Measurements from ENCODE around the gene TTC39A.

DNA sequence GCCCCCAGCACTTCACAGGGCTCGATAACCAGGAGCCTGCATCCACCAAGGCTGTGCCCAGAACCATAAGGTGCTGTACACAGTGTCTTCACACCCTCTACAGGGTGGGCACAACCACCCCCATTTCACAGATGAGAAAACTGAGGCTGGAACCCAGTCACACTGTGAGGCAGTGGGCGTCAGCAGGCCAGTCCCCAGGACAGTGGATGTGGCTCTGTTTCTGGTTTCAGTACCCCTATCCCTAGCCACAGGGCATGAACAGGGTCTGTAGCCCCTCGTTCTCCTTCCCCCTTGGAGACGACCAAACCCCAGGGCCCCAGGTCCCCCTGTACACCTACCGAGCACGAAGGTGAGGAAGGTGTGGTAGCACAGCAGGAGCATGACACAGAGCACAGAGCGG is 27.6 kb downstream of the TTC39A start:
- TF ChIP-seq, protein P1, sequence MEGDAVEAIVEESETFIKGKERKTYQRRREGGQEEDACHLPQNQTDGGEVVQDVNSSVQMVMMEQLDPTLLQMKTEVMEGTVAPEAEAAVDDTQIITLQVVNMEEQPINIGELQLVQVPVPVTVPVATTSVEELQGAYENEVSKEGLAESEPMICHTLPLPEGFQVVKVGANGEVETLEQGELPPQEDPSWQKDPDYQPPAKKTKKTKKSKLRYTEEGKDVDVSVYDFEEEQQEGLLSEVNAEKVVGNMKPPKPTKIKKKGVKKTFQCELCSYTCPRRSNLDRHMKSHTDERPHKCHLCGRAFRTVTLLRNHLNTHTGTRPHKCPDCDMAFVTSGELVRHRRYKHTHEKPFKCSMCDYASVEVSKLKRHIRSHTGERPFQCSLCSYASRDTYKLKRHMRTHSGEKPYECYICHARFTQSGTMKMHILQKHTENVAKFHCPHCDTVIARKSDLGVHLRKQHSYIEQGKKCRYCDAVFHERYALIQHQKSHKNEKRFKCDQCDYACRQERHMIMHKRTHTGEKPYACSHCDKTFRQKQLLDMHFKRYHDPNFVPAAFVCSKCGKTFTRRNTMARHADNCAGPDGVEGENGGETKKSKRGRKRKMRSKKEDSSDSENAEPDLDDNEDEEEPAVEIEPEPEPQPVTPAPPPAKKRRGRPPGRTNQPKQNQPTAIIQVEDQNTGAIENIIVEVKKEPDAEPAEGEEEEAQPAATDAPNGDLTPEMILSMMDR (IDR thresholded peaks at IDR 0.05) = no peak
- TF ChIP-seq KDM1A (IDR thresholded peaks at IDR 0.05; ENCODE audit: low read depth) (no peak), POLR2A (IDR thresholded peaks at IDR 0.05; ENCODE audit: low read length) (no peak), RAD21 (conservative IDR thresholded peaks at IDR 0.05 in 1 of 2, IDR thresholded peaks at IDR 0.05 in 1 of 2) (no peak)
- TF ChIP-seq, protein P2, sequence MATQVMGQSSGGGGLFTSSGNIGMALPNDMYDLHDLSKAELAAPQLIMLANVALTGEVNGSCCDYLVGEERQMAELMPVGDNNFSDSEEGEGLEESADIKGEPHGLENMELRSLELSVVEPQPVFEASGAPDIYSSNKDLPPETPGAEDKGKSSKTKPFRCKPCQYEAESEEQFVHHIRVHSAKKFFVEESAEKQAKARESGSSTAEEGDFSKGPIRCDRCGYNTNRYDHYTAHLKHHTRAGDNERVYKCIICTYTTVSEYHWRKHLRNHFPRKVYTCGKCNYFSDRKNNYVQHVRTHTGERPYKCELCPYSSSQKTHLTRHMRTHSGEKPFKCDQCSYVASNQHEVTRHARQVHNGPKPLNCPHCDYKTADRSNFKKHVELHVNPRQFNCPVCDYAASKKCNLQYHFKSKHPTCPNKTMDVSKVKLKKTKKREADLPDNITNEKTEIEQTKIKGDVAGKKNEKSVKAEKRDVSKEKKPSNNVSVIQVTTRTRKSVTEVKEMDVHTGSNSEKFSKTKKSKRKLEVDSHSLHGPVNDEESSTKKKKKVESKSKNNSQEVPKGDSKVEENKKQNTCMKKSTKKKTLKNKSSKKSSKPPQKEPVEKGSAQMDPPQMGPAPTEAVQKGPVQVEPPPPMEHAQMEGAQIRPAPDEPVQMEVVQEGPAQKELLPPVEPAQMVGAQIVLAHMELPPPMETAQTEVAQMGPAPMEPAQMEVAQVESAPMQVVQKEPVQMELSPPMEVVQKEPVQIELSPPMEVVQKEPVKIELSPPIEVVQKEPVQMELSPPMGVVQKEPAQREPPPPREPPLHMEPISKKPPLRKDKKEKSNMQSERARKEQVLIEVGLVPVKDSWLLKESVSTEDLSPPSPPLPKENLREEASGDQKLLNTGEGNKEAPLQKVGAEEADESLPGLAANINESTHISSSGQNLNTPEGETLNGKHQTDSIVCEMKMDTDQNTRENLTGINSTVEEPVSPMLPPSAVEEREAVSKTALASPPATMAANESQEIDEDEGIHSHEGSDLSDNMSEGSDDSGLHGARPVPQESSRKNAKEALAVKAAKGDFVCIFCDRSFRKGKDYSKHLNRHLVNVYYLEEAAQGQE (IDR thresholded peaks at IDR 0.05) = no peak
